CD4-positive, alpha-beta T cell treated with Interleukin-10 for 1 hour (primary cell): ENCODE measurements around the gene FLT3LG.
A peak's percentile ranks its signal among the peaks of the same experiment; 100 is the strongest.

Experiments
- DNase-seq: peaks from one replicate; pipeline ENCODE4 v3.0.0-alpha.2; 2020

The FLT3LG gene

DNA sequence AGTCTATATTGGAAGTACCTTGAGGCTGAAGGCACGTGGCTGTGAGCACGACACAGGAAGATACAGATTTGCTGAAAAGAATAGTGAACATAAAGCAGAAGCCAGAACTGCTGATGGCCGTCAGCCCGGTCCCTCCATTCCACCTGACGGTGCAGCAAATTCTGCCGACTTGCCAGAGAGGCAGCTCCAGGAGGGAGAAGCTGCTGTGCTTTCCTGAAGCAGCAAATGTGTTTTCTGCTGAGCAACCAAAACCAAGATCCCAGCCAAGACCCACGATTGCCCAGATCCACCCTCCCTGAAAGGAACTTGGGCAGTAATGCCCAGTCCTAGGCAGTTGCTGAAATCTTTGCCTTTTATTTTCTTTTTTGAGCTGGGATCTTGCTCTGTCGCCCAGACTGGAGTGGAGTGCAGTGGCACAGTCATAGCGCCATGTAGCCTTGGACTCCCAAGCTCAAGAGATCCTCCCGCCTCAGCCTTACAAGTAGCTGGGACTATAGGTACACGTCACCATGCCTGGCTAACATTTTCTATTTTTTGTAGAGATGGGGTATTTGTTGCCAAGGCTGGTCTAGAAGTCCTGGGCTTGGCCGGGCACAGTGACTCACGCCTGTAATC lies 46.8 kb downstream of the FLT3LG start:
- DNase-seq, result no peak

DNA sequence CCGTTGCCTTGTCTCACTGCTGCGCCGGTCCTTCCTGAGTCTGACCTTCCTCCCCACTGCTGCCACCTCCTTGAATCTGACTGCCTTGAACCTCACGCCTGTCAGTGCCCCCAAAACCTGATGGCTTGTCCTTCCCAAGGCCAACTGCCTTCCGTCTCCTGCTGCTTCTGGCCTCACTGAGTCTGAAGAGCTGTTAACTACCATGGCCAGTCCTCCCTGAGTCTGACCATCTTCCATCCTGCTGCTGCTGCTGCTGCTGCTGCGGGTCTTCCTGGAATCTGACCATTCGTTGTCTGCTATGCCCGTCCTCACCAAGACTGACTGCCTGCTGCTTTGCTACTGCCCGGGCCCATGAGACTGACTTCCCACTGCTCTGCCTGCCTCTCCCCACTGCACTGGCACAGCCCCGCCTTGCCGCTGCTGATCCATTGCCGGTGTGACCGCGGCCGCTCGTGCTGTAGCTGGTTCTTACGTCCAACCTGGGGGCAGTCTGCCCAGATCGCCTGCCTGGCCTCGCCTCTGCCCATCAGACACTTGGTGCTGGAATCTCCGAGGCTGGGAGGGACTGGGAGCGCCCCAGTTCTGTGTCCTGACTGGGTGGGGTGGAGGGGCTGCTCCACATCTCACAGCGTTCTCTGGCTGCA lies 50.9 kb downstream of the FLT3LG start:
- DNase-seq, result no peak

DNA sequence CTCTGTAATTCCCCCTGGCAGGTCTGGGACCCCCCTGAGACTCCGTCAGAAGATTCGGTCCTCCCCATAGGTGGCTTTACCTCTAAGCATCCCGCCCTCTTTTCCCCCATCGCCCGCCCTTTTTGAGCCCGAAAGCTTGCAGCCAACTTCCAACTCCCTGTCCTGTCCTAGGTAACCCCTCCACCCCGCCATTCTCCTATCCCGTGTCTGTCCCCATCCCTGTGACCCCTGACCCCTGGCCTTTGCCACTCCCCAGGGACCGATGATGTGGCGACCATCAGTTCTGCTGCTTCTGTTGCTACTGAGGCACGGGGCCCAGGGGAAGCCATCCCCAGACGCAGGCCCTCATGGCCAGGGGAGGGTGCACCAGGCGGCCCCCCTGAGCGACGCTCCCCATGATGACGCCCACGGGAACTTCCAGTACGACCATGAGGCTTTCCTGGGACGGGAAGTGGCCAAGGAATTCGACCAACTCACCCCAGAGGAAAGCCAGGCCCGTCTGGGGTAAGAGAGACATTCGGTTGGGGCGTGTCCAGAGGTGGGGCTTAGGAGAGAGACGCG lies 54.3 kb downstream of the FLT3LG start:
- no peak for DNase-seq

DNA sequence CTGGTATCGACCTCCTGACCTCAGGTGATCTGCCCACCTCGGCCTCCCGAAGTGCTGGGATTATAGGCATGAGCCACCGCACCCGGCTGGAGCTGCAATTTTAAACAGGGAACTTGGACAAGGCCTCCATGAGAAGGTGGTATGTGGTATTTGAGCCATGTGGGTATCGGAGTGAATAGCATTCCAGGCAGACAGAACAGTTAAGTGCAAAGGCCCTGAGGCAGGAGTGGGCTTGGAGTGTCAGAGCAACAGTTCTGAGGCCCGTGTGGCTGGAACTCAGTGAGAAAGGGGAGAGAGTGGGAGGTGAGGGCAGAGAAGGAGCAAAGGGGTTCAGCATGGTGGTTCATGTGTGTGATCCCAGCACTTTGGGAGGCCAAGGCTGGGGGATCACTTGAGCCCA lies 56.7 kb downstream of the FLT3LG start:
- DNase-seq, result no peak

DNA sequence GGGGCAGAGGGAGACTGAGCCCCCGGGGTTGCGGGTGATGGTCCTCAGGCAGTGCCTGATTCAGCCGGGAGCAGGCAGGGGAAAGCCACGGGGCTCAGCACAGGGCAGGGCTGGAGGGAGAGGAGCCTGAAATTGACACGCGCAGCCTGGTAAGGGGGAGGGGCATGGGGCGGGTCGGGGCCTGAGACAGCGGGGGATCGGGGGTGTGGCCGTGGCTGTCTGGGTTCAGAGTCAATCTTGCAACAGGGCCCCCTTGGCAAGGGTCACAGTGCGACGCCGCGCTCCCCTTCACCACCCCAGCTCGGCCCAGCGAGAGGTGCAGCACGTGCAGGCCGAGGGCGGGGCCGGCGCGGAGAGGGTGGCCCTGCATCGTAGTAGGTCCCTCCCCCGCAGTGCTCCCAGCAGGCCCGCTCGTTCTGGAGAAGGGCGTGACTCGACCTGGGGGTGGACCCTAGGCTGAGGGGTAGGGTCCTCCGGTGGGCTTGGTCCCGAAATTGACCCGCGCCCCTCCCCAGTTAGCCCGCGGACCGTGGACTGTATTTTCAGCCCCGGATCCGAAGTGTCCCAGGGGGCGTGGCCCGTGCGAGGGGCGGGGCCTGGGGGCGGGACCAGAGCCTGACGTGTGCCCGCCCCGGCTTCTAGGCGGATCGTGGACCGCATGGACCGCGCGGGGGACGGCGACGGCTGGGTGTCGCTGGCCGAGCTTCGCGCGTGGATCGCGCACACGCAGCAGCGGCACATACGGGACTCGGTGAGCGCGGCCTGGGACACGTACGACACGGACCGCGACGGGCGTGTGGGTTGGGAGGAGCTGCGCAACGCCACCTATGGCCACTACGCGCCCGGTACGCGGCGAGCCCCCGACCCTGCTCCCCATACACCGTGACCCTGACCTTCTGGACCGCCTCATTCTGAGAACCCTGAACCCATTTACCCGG lies 59.8 kb downstream of the FLT3LG start:
- peak; percentile 84 for DNase-seq

DNA sequence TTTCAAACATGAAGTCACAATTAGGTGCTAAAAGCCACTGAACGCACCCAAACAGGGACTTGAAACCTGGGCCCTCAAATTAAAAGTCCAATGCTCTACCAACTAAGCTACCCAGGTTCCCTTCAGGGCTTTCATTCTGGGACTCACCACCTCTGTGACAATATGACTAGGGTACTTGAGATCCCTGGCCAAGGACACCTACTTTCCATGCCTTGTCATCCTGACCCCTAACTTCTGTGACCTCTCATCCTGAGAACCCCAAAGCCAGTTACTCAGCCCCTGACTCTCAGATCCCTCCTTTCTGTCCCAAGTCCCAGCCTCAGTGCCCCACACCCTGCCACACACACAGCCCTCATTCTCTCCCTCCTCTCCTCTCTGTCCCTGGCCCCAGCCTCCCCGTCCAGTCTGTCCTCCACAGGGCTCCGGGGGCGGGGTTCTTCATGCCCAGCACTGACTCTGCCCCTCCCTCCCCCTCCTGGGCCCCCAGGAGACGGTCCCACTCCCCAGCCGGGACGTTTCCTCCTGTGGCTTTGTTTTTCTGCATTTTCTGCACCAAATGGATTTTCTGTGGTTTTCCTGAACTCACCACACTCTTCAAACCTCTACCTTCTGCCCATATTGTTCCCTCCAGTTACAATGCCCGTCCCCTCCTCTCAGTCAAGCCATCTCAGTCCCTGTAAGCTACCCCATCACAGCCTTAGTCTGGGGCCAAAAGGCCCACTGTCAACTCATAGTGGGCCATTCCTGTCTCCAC lies 60.8 kb downstream of the FLT3LG start:
- DNase-seq, result no peak
